ENCODE results near the gene TOR1A.

DNA sequence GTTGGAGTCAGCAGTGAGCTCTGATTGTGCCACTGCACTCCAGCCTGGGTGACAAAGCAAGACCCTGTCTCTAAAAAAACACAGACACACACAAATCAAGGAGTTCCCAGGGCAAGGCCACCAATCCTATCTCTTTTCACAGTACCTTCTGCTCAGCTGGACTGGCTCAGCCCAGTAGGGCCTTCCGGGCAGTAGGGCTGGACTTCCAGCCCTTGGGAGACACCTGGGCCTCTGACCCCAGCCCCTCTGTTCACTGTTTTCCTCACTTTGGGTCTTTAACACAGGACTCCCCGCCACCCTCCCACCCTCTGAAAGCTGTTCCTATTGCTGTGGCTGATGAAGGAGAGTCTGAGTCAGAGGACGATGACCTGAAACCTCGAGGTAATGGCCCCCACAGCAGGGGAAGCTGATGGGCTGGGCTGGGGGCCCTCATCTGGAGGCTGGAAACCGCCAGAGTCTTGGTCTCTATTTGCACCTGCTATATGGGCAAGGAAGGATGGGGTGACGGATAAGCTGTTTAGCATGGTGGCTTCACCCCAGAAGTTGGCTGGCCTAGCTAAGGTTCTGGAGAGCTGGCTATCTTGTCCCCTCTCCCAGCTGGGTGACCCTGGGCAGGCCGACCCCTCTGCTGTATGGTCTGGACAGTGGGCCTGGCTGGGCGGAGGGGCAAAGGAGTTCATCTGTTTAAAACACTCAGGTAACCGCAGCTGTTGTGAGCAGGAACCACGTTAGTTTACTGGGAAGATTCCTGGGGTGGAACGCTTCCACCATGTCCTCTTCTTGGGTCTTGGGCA lies 36.9 kb upstream of the TOR1A start:
- TF ChIP-seq EZH2 (IDR thresholded peaks at IDR 0.05; ENCODE audit: insufficient read depth, poor library complexity, severe bottlenecking) (no peak), EZH2phosphoT487 (IDR thresholded peaks at IDR 0.05; ENCODE audit: insufficient read depth, low read depth) (no peak)
